Suppressor macrophage treated with lipopolysaccharide for 1 hour (primary cell): ENCODE measurements around the gene CLEC2L.

Experiments used
- DNase-seq, 3 donors: peaks; one replicate each; pipeline ENCODE4 v3.0.0-alpha.2; 2020 to 2022

The CLEC2L gene

GRCh38 chr7:139580435-139580834 is 57.0 kb downstream of the CLEC2L start:
- DNase-seq: no peak

GRCh38 chr7:139582130-139582650 is 58.7 kb downstream of the CLEC2L start:
- no peak for DNase-seq

- no peak for DNase-seq
Measured at GRCh38 chr7:139582671-139583155, 59.2 kb downstream of the CLEC2L start.

- no peak for DNase-seq
Measured at GRCh38 chr7:139583826-139584553, 60.5 kb downstream of the CLEC2L start.

- DNase-seq: no peak
Measured at GRCh38 chr7:139585042-139585441, 61.6 kb downstream of the CLEC2L start.

- no peak for DNase-seq
Measured at GRCh38 chr7:139586286-139586685, 62.8 kb downstream of the CLEC2L start.

- DNase-seq: no peak
Measured at GRCh38 chr7:139587535-139587934, 64.0 kb downstream of the CLEC2L start.

- DNase-seq: peak; percentile 82 to 86 (median 82)
Measured at GRCh38 chr7:139588632-139589031, 65.1 kb downstream of the CLEC2L start.

- DNase-seq: peak in 1 of 3 donors; percentile 30
Measured at GRCh38 chr7:139589474-139589873, 66.0 kb downstream of the CLEC2L start.

- DNase-seq: no peak
Measured at GRCh38 chr7:139591550-139592195, 68.2 kb downstream of the CLEC2L start.

GRCh38 chr7:139592801-139593461 is 69.4 kb downstream of the CLEC2L start:
- DNase-seq: no peak

- DNase-seq: no peak
Measured at GRCh38 chr7:139594090-139594489, 70.6 kb downstream of the CLEC2L start.
